Measurements from ENCODE around the gene SP5.
"Not testable (repeated sequence)": the region's sequence is repeated elsewhere in the genome, so short reads cannot be mapped to it uniquely, and the experiment has no call there.

Gene SP5

GRCh38 chr2:170715062-170715931 is at the start of gene SP5:
Gene SP5 (plus strand): TSS chr2:170715337. CDS start chr2:170715513, 176 bp downstream.
- TF ChIP-seq Cebpa-rat (IDR thresholded peaks at IDR 0.05) = no peak
- Histone ChIP-seq H4K20me1 (peaks cover 13% of the 10 kb centered on the region; the same call in 1 of the 2 replicates), H3K9me3 (peaks cover 66% of the 10 kb centered on the region), H3K36me3 (no peaks in the 10 kb centered on the region), H3K27me3 (peaks cover 83% of the 10 kb centered on the region), H3K27ac (no peak within 1 kb of the TSS), H3K4me1 (peaks cover 19% of the 10 kb centered on the region), H3K9ac (no peak within 1 kb of the TSS), H3K4me3 (peak within 1 kb of the TSS; percentile 67), H3K4me2 (peak within 1 kb of the TSS; percentile 85)

GRCh38 chr2:170665743-170666142 is 49.4 kb upstream of the SP5 start:
- H3K27ac ChIP-seq = no peak overlapping the region
- H3K9ac ChIP-seq = no peak overlapping the region
- no peak overlapping the region for H3K4me3 ChIP-seq
- H3K4me1 ChIP-seq = no peaks in the 10 kb centered on the region
- H4K20me1 ChIP-seq = no peaks in the 10 kb centered on the region
- H3K9me3 ChIP-seq = no peaks in the 10 kb centered on the region
- H3K27me3 ChIP-seq = no peaks in the 10 kb centered on the region
- H3K36me3 ChIP-seq = no peaks in the 10 kb centered on the region
- H3K4me2 ChIP-seq = no peak overlapping the region
- TF ChIP-seq Cebpa-rat (IDR thresholded peaks at IDR 0.05) = no peak

DNA sequence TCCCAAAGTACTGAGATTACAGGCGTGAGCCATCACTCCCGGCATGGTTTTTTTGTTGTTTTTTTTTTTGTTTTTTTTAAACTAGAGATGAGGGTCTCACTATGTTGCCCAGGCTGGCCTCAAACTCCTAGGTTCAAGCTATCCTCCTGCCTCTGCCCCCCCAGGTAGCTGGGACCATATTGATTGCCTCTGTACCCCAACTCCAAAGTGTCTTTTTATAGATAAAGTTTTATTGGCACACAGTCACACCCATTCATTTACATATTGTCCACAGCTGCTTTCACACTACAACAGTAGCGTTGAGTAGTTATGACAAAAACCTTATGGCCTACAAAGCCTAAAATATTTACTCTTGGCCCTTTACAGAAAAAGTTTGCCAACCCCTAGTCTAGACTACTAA is 45.2 kb upstream of the SP5 start:
- no peaks in the 10 kb centered on the region for H3K9me3 ChIP-seq
- no peak overlapping the region for H3K4me3 ChIP-seq
- H3K9ac ChIP-seq = no peak overlapping the region
- H3K4me2 ChIP-seq = no peak overlapping the region
- H3K36me3 ChIP-seq = no peaks in the 10 kb centered on the region
- no peaks in the 10 kb centered on the region for H3K4me1 ChIP-seq
- H3K27ac ChIP-seq = no peak overlapping the region
- TF ChIP-seq Cebpa-rat (IDR thresholded peaks at IDR 0.05) = no peak
- H3K27me3 ChIP-seq = no peaks in the 10 kb centered on the region
- H4K20me1 ChIP-seq = no peaks in the 10 kb centered on the region

DNA sequence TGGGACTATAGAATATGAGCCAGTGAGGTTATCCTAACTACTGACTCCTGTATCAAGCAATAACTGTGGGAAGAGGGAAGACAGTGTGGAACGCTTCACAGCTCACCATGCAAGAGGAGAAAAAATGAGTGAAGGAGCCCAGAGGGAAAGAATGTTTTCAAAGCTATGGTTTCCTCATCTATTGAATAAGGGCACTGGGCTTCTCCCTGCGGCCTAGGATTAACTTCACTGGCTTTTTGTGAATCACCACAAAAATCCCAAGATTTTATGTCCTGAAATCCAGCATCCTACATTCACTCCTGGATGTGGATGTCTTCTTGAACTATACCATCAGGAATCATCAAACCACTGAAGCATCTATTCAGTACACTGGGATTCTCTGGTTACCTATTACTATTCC is 44.5 kb upstream of the SP5 start:
- Histone ChIP-seq H3K27me3 (no peaks in the 10 kb centered on the region), H3K9me3 (no peaks in the 10 kb centered on the region)
- TF ChIP-seq Cebpa-rat (IDR thresholded peaks at IDR 0.05) = no peak

DNA sequence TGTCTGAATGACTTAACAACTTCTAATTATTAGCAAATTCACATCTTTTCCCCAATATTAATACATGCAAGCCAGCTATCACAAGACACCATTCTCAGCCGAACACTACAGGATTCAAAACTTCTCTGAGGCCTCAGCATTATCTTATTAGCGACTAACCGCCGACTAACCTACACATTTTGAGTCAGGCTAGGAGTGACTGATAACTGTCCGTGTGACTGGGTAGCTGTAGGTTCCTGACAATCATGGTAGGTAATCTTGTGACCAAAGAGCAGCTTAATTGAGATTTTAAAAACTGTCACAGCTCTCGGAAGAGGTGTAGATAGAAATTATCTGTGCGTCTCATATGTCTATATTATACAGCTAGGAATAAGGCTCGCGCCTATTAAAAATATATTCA is 44.1 kb upstream of the SP5 start:
- no peak overlapping the region for H3K4me2 ChIP-seq
- H4K20me1 ChIP-seq = no peaks in the 10 kb centered on the region
- H3K27ac ChIP-seq = no peak overlapping the region
- H3K36me3 ChIP-seq = no peaks in the 10 kb centered on the region
- H3K4me1 ChIP-seq = no peaks in the 10 kb centered on the region
- H3K9me3 ChIP-seq = no peaks in the 10 kb centered on the region
- H3K4me3 ChIP-seq = no peak overlapping the region
- no peak overlapping the region for H3K9ac ChIP-seq
- H3K27me3 ChIP-seq = no peaks in the 10 kb centered on the region
- no peak for TF ChIP-seq Cebpa-rat (IDR thresholded peaks at IDR 0.05)

More for the DNA sequence above, 44.5 kb upstream of the SP5 start:
- H3K4me1 ChIP-seq = no peaks in the 10 kb centered on the region
- H3K36me3 ChIP-seq = no peaks in the 10 kb centered on the region
- no peak overlapping the region for H3K4me3 ChIP-seq
- H4K20me1 ChIP-seq = no peaks in the 10 kb centered on the region
- H3K9ac ChIP-seq = no peak overlapping the region
- H3K27ac ChIP-seq = no peak overlapping the region
- H3K4me2 ChIP-seq = no peak overlapping the region

GRCh38 chr2:170674282-170674681 is 40.9 kb upstream of the SP5 start:
- not testable (repeated sequence) for H3K27ac ChIP-seq, H4K20me1 ChIP-seq, H3K9ac ChIP-seq, H3K4me3 ChIP-seq, H3K27me3 ChIP-seq, H3K4me1 ChIP-seq, H3K4me2 ChIP-seq, H3K36me3 ChIP-seq, H3K9me3 ChIP-seq

DNA sequence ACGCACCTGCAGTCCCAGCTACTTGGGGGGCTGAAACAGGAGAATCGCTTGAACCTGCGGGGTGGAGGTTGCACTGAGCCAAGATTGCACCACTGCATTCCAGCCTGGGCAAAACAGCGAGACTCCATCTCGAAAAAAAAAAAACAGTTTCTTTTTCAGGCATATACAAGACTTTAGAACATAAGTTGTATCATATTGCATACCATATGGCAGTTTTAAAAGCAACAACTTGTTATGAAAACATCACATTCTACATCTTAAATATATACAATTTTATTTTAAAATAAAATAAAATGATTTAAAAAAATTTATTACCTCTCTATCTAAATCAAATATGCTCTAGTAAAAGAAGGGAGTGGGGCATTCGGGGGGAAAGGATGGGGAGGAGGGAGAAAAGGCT is 39.4 kb upstream of the SP5 start:
- TF ChIP-seq Cebpa-rat (IDR thresholded peaks at IDR 0.05) = no peak
- Histone ChIP-seq H3K9ac (no peak overlapping the region), H3K9me3 (no peaks in the 10 kb centered on the region), H3K27ac (no peak overlapping the region), H3K36me3 (no peaks in the 10 kb centered on the region), H3K4me2 (no peak overlapping the region), H4K20me1 (no peaks in the 10 kb centered on the region), H3K4me1 (no peaks in the 10 kb centered on the region), H3K27me3 (no peaks in the 10 kb centered on the region), H3K4me3 (no peak overlapping the region)

- Histone ChIP-seq H3K4me1 (no peaks in the 10 kb centered on the region), H3K27ac (no peak overlapping the region), H3K36me3 (no peaks in the 10 kb centered on the region), H3K9ac (no peak overlapping the region), H3K27me3 (no peaks in the 10 kb centered on the region), H3K4me3 (no peak overlapping the region), H4K20me1 (no peaks in the 10 kb centered on the region), H3K9me3 (no peaks in the 10 kb centered on the region), H3K4me2 (no peak overlapping the region)
- TF ChIP-seq Cebpa-rat (IDR thresholded peaks at IDR 0.05) = no peak
Measured at GRCh38 chr2:170679607-170680079, 35.5 kb upstream of the SP5 start.

DNA sequence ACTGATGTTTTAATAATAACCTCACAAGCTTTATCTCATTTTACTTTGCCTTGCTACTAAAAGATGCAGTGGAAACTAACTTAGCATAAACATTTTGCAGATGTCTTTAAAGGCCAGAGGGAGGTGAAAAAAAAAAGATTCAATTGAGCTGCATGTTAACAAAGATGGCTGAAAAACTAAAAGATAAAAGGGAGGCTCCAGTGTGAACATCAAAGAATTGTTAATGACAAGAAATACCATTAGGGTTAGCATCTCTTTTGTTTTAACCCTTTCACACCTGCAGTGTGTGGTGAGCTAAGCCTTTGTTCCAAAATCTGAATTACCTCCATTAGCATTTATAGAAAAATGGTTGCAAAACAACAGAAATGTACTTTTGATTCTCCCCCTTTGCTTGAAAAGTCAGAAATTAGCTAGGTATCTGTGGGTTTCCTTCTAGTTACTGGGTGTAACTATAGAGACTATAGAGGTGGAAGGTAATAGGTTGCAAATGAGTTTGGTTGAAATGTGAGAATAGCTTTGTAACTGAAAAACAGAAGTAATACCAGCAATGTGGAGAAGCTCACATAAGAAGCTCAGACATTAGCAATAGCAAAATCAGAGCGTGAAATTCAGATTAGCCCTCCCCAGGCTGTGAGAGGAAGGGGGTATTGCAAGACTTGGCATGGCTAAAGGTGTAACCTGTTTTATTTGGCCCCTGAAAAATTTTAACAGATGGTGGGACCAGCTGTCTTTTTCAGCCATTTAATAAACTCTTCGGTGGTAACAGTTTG is 34.8 kb upstream of the SP5 start:
- Histone ChIP-seq H3K27ac (no peak overlapping the region), H3K9me3 (no peaks in the 10 kb centered on the region), H3K4me2 (no peak overlapping the region), H3K4me3 (no peak overlapping the region), H3K9ac (no peak overlapping the region), H4K20me1 (no peaks in the 10 kb centered on the region), H3K4me1 (no peaks in the 10 kb centered on the region), H3K27me3 (no peaks in the 10 kb centered on the region), H3K36me3 (no peaks in the 10 kb centered on the region)
- no peak for TF ChIP-seq Cebpa-rat (IDR thresholded peaks at IDR 0.05)

DNA sequence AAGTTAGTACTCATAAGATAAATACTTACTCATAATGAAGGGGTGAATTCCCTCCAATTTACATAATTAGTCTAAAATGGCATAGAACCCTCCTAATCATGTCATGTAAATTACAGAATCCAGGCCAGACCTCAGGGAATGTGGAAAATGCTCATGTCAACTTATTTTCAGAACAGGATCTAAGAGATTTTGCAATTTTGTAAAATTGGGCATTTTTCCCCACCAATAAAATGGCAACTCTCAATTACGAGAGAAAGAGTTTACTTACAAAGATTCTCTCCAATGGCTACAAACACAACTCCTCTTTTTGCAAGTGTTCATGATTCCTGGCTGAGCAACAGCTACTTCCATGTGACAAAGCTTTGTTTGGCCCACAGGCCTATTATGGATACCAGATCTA is 33.8 kb upstream of the SP5 start:
- Histone ChIP-seq H3K9me3 (no peaks in the 10 kb centered on the region), H3K4me3 (no peak overlapping the region), H3K4me2 (no peak overlapping the region), H3K4me1 (no peaks in the 10 kb centered on the region), H3K36me3 (no peaks in the 10 kb centered on the region), H3K9ac (no peak overlapping the region), H3K27me3 (no peaks in the 10 kb centered on the region), H4K20me1 (no peaks in the 10 kb centered on the region), H3K27ac (no peak overlapping the region)
- TF ChIP-seq Cebpa-rat (IDR thresholded peaks at IDR 0.05) = no peak
